MG63 (cell line): ENCODE measurements around the gene REST. TPM values are rescaled to one million over a fixed set of nuclear protein-coding genes. Genes with fewer than 3 reads are reported as not detected.

Source experiments
- DNase-seq: peaks from one replicate; pipeline ENCODE4 v3.0.0-alpha.2; 2020
- H3K27me3 ChIP-seq: fragments of 250-450 bp; sonication (Bioruptor Pico); 2 replicates; pipeline ENCODE4 v1.5.1; 2020; ENCODE audit warnings: mild to moderate bottlenecking, moderate library complexity
- H3K36me3 ChIP-seq: fragments of 250-450 bp; sonication (Bioruptor Pico); 2 replicates; pipeline ENCODE4 v1.5.1; 2020; ENCODE audit warnings: mild to moderate bottlenecking, moderate library complexity
- H3K4me3 ChIP-seq: fragments of 250-450 bp; sonication (Bioruptor Pico); 2 replicates; pipeline ENCODE4 v1.5.1; 2020; ENCODE audit warnings: mild to moderate bottlenecking, moderate library complexity
- H3K9me3 ChIP-seq: fragments of 250-450 bp; sonication (Bioruptor Pico); 2 replicates; pipeline ENCODE4 v1.5.1; 2020; ENCODE audit warnings: mild to moderate bottlenecking, moderate library complexity
- total RNA-seq: library from RNA; depleted of rRNA; stranded (reverse); fragments of >200 nt; shearing (Covaris generic); gene quantifications from 2 replicates; pipeline ENCODE4 v1.2.3, GENCODE V29; 2014; ENCODE audit warnings: low replicate concordance

The REST gene
- total RNA-seq, 1 experiment from 2014 or later = 12.3 TPM

DNA sequence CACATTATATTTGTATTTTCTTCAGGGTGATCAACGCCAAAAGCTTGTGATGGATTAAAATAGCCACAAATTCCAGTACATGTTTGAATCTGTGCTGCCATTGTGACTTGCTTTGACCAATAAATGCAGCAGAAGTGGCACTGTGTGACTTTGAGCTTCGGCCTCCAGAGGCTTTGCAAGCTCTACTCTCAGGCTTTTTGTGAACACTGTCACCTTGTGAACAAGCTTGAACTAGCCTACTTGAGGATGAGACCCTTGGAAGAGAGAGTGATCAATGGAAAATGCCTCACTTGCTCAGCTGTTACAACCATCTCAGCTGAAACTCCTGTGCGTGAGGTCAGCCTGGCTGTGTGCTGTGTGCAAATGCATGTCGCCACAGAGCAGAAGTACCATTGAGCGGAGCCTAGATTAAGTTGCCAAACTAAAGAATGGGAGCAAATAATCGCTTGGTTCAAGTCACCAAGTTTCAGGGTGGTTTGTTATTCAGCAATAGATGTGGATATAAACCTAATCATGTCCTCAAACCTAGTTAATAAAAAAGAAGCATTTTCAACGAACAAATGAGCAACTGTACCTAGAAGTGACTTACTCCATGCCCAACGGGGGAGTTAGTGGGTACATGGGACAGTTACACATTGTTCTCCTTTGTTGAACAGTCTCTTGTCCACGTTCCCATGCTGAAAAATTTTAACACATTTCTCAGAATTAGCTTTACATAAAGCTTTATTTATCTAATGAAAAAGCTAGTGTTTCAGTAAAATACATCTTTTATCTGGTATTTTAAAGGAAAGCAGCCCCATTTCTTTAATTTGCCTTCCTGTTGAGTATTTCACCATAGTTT lies 46.2 kb downstream of the REST start:
- H3K9me3 ChIP-seq = no peaks in the 10 kb centered on the region
- no peak overlapping the region for H3K4me3 ChIP-seq
- no peaks in the 10 kb centered on the region for H3K27me3 ChIP-seq
- no peaks in the 10 kb centered on the region for H3K36me3 ChIP-seq
- DNase-seq = no peak

DNA sequence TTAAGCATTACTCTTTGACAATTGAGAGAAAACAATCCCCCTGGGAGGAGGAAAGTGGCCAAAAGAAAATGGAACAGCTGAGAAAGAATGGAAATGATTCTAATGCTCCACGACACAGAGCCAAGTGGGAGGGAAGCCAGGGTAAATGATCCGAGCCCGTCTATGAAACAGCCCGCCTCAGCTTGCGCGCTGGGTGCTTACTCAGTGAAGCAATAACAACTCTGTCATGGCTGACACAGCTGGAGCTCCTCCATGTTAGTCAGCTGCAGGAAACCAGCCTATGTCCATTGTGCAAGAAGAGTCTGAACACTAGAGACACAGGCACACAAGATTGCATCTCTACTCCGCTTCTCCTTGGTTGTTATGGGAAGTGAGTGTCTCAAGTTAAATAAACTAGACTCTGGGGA lies 50.4 kb downstream of the REST start:
- H3K27me3 ChIP-seq = no peaks in the 10 kb centered on the region
- peak; percentile 92 for DNase-seq
- no peaks in the 10 kb centered on the region for H3K9me3 ChIP-seq
- H3K4me3 ChIP-seq = no peak overlapping the region
- no peaks in the 10 kb centered on the region; the same call in 1 of the 2 replicates for H3K36me3 ChIP-seq

DNA sequence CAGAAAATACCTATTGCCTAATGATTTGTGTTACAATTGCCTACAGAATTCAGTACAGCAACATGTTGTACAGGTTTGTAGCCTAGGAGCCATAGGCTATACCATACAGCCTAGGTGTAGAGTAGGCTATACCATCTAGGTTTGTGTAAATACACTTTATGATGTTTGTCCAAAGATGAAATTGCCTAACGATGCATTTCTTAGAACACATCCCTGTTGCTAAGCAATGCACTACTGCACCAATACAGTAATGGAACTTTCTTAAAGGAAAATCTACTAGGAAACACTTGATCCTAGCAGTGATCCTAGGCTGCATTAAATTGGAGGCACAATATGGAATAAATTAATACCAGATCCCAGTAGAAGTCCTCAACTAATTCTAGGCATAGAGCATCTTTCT lies 51.4 kb downstream of the REST start:
- Histone ChIP-seq H3K9me3 (no peaks in the 10 kb centered on the region), H3K36me3 (no peaks in the 10 kb centered on the region; the same call in 1 of the 2 replicates), H3K27me3 (no peaks in the 10 kb centered on the region), H3K4me3 (no peak overlapping the region)
- DNase-seq = no peak

DNA sequence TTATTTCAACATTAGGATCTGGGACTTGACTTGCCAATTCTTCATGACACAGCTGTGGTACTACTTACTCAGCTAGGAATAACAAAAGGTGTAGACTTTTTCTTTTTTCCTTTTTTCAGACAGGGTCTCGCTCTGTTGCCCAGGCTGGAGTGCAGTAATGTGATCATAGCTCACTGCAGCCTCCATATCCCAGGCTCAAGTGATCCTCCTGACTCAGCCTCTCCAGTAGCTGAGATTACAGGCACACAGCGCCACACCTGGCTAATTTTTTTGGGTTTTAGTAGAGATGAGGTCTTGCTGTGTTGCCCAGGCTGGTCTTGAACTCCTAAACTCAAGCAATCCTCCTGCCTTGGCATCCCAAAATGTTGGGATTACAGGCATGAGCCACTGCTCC lies 53.4 kb downstream of the REST start:
- no peak overlapping the region for H3K4me3 ChIP-seq
- no peaks in the 10 kb centered on the region for H3K27me3 ChIP-seq
- DNase-seq = no peak
- no peaks in the 10 kb centered on the region; the same call in 1 of the 2 replicates for H3K36me3 ChIP-seq
- H3K9me3 ChIP-seq = no peaks in the 10 kb centered on the region

DNA sequence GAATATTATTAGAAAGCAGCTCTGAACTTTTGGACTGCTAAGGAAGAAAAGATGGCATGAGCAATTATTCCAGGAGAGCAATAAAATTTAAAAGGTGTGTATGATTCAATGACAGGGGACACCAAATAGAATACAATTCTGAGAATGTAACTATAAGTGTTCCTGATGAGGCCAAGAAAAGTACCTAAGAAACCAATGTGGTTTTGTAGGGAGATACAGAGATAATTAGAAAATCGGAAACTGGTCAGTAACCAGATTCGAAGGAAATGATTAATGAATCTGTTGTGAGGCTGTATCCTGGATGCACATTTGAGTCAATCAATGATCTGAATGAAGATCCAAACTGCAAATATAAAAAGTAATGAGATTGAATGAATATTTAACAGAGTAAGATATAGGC lies 63.7 kb downstream of the REST start:
- Histone ChIP-seq H3K4me3 (no peak overlapping the region), H3K27me3 (no peaks in the 10 kb centered on the region), H3K9me3 (peaks cover 8% of the 10 kb centered on the region; the same call in 1 of the 2 replicates), H3K36me3 (peaks cover 38% of the 10 kb centered on the region)
- no peak for DNase-seq

DNA sequence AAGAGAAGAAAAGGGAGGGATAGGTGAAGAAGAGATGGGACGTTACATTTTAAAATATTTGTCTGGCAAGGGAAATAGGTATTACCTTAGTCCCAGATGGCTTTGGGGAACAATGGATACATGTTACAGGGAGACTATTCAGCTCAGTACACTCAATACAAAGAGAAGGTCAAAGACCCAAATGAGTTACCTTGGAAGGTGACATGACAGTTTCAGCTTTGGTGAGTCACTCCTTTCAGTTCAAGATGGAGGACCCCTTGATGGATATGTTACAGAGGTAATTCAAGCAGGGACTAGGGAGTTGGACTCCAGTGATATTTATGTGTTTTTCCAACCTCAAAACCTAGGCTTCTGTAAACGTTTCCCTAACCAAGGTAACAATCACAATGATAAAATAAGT lies 64.7 kb downstream of the REST start:
- Histone ChIP-seq H3K36me3 (peaks cover 36% of the 10 kb centered on the region), H3K27me3 (no peaks in the 10 kb centered on the region), H3K4me3 (no peak overlapping the region), H3K9me3 (peaks cover 8% of the 10 kb centered on the region; the same call in 1 of the 2 replicates)
- DNase-seq = no peak

DNA sequence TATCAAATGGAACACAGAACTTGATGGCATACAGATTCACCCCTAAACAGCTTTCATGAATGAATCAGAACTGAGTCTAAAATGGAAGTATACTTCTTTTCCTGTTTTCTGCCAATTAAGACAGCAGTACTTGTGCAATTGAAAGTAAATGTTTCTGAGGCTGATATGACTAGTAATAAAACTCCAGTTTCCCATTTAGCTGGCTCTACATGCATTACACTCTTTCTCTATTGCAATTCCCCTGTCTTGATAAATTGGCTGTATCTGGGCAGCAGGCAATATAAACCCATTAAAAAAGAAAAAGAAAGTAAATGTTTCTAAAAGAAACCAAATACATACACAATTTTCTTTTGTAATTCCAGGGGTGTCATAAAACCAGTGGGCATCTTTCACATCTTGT lies 65.1 kb downstream of the REST start:
- DNase-seq = no peak
- peaks cover 8% of the 10 kb centered on the region; the same call in 1 of the 2 replicates for H3K9me3 ChIP-seq
- H3K4me3 ChIP-seq = no peak overlapping the region
- H3K27me3 ChIP-seq = no peaks in the 10 kb centered on the region
- peaks cover 34% of the 10 kb centered on the region for H3K36me3 ChIP-seq

DNA sequence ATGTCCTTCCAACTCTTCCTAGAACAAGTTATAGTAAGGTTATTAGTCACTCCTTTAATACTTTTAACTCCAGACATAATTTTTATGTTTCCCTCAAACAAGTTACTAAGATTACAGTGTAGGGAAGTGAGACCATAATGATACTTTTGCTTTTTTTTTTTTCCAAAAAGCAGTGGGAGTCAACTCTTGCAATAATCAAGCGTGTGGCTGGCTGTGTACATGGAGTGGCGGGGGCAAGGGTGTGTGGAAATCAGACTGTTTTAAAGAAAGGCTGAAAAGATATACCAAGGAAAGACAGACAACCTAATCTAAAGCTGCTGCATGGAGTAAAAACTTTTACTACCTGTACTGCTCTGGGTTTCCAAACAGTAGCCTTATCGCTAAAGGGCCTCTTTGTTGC lies 65.6 kb downstream of the REST start:
- Histone ChIP-seq H3K4me3 (no peak overlapping the region), H3K9me3 (peaks cover 8% of the 10 kb centered on the region; the same call in 1 of the 2 replicates), H3K27me3 (no peaks in the 10 kb centered on the region), H3K36me3 (peaks cover 32% of the 10 kb centered on the region)
- DNase-seq = no peak

DNA sequence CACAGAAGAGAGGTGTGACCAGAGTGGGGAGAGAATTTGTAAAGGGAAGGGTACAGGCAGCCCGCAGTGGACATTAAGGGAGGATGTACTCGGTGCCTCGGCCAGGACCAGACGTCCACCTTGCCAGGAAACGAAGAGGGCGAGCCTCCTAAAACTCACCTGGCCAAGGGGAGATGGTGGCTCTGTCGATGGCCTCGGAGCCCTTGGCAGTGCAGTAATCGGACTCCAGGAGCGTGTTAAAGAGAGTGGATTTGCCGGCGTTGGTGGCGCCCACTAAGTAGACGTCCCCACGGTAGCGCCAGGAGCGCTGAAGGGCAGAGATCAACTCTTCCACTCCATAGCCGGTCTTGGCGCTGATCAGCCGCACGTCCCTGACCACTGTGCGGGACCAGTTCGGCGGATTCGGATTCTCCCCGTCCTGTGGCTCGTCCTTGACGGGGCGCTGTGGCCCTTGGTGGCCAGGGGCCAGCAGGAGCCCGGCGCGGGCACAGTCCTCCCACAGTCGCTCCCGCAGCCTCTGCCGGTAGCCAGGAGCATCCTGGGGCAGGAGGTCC lies 68.7 kb downstream of the REST start:
- peaks cover 30% of the 10 kb centered on the region for H3K36me3 ChIP-seq
- peak; percentile 3 for DNase-seq
- peak overlapping the region; percentile 90 for H3K4me3 ChIP-seq
- H3K9me3 ChIP-seq = peaks cover 8% of the 10 kb centered on the region; the same call in 1 of the 2 replicates
- no peaks in the 10 kb centered on the region for H3K27me3 ChIP-seq

DNA sequence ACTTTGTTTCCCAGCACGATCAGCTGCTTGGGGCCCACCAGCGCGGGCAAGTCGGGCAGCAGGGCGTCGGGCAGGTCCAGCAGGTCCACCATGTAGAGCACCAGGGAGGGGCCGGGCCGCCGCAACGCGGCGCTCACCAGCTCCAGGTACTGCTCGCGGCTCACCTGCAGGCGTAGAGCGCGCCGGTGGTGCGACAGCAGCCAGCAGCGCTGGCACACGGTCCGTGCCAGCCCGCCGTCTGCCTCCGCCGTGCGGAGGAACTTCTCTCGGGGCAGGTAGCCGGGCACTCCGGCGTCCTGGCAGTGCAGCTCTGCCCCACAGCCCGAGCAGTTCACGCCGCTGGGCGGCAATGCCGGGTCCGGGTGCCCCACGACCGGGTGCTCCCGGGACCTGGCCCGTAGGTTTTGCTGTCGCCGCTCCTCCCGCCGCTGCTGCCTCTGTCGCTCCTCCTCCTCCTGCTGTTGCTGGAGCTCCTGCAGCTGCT lies 69.2 kb downstream of the REST start:
- Histone ChIP-seq H3K27me3 (no peaks in the 10 kb centered on the region), H3K36me3 (peaks cover 30% of the 10 kb centered on the region), H3K4me3 (peak overlapping the region; percentile 90), H3K9me3 (peaks cover 8% of the 10 kb centered on the region; the same call in 1 of the 2 replicates)
- DNase-seq = no peak

DNA sequence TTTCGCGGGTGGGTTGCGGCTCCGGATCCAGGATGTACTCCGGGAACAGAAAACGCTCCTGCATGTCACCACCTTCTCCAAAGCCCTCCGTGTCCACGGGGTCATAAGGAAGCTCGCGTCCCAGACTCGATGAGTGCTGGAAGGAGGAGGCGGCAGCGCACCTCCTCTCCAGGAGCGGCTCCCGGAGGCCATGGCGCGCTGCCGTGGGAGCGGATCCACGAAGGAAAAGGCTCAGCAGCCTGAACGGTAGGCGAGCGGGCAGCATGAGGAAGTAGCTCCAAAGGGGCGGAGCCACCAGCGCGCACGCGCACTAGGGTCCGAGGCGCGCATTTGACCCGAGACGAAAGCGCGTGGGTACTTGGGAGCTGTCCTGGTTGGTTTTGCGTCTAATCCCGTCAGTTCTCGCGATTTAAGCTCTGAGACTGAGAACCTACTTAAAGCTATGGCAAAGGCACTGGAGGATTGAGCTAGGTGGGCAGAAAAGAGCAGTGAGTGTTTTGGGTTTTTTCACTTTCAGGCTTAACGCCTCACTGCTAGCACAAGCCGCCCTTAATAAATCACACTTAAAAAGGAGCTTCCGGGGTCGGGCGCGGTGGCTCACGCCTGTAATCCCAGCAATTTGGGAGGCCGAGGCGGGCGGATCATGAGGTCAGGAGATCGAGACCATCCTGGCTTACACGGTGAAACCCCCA lies 69.8 kb downstream of the REST start, which contains the start of gene NOA1:
Gene NOA1, minus strand, starts transcription at position 286 of the 692 bp plus-strand sequence. Its CDS starts 21 bp downstream, at position 265.
- Histone ChIP-seq H3K9me3 (peaks cover 8% of the 10 kb centered on the region; the same call in 1 of the 2 replicates), H3K4me3 (peak within 1 kb of the TSS; percentile 90), H3K27me3 (no peaks in the 10 kb centered on the region), H3K36me3 (peaks cover 24% of the 10 kb centered on the region)
- peak; percentile 92 for DNase-seq

DNA sequence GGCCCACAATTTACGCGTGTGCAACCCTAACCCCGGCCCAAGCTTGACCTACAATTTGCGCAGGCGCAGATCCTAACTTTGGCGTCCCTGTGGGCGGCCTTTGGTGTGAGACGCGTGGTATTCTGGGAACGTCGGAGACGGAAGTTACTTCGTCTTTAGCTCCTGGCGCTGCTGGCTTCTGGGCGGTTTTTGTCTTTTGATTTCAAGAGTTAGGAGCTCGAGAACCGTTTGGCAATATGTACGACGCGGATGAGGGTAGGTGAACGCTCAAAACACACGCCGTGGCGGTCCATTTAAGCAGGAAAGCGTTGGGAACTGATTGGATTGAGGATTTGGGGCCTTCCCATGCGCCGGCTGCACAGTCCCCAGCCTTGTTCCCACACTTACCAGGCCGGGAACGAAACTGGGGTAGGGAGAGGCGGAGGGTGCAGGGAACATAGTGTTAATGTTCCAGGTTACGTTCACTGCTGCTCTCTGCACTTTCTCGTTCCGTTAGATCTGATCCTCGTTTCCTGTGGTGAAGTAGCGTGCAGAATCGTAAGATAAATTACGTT lies 71.1 kb downstream of the REST start, which contains the start of gene POLR2B:
Gene POLR2B, plus strand, starts transcription at position 147 of the 554 bp plus-strand sequence. Its CDS starts 90 bp downstream, at position 237.
- Histone ChIP-seq H3K36me3 (peaks cover 10% of the 10 kb centered on the region), H3K4me3 (peak within 1 kb of the TSS; percentile 90), H3K27me3 (no peaks in the 10 kb centered on the region), H3K9me3 (0 out of 2 replicates have a peak, but pooled peaks cover 3% of the 10 kb centered on the region)
- DNase-seq = peak; percentile 92

DNA sequence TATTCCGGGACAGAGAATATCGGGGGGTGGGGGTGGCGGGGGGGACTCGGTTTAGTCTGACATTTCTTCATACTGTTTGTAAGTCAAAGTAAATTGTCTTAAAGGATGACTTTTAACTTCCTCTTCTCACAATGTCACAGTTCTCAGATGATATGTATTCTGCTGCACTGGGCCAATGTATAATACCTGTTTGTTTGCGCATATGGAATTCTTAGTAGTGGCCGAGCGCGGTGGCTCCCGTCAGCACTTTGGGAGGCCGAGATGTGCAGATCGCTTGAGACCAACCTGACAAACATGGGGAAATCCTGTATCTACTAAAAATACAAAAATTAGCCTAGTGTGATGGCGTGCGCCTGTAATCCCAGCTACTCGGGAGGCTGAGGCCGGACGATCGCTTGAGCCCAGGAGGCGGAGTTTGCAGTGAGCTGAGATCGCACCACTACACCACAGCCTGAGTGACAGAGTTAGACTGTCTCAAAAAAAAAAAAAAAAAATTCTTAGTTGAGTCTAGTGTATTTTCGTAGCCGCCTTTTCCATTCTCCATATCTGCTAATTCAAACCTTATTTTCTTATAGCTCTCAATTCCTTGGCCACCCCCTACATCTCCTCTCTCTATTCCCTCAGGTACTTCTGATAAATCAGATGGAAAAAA lies 71.8 kb downstream of the REST start:
- peak; percentile 8 for DNase-seq
- Histone ChIP-seq H3K4me3 (peak overlapping the region; percentile 90), H3K9me3 (no peaks in the 10 kb centered on the region), H3K36me3 (peaks cover 7% of the 10 kb centered on the region), H3K27me3 (no peaks in the 10 kb centered on the region)

DNA sequence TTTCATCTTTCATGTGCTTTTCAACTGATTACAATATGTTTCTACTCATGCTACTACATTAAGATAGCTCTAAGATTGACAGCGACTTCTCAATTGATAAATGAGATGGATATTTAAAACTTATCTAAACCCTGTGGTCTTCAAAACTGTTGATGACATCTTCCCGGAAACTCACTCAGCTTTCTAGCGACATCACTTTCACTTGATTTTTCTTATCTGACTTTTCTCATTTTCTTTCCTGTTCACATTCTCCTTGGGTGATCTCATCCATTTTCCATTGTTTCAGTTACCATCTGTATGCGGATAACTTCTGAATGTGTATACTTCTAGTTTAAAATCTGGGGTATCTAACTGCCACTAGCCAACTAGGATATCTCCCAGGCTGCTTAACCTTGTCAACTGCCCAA lies 74.1 kb downstream of the REST start:
- no peaks in the 10 kb centered on the region for H3K9me3 ChIP-seq
- H3K27me3 ChIP-seq = no peaks in the 10 kb centered on the region
- no peak overlapping the region for H3K4me3 ChIP-seq
- DNase-seq = no peak
- H3K36me3 ChIP-seq = peaks cover 16% of the 10 kb centered on the region

DNA sequence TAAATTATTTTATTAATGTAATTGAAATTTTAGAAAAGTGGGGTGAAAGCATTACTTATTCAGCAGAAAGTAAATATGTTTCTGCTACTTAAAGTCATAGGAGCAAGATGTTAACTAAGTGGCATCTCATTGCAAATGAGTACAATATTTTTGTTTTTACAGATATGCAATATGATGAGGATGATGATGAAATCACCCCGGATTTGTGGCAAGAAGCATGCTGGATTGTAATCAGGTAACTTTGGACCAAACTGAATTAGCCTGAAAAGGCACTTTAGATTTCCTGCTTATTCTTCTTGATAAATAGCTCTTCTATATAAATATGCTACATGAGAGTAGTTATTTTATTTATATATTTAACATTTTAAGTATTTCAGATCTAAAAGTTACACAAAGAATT lies 78.5 kb downstream of the REST start:
- Histone ChIP-seq H3K9me3 (no peaks in the 10 kb centered on the region), H3K36me3 (peaks cover 32% of the 10 kb centered on the region), H3K4me3 (no peak overlapping the region), H3K27me3 (no peaks in the 10 kb centered on the region)
- DNase-seq = no peak

DNA sequence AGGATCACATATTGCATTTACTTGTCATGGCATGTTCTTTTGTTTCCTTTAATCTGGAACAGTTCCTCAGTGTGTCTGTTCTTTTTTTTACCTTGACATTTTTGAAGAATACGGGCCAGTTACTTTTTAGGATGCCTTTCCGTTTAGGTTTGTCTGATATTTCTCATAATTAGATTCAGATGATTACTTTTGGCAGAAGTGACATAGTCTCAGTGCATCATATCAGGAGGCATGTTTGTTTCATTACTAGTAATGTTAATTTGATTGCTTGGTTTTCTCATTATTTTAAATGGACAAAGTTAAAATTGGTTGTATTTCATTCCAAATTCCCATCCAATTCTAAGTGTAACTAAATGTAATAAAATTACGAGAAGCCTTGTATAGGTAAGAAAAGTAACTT lies 79.3 kb downstream of the REST start:
- DNase-seq = no peak
- peaks cover 32% of the 10 kb centered on the region for H3K36me3 ChIP-seq
- H3K9me3 ChIP-seq = no peaks in the 10 kb centered on the region
- H3K27me3 ChIP-seq = no peaks in the 10 kb centered on the region
- no peak overlapping the region for H3K4me3 ChIP-seq
